Sigmoid colon (tissue), 7 donors: ENCODE data around the gene CHCHD5. TPM values are rescaled to one million over a fixed set of nuclear protein-coding genes. Genes with fewer than 3 reads are reported as not detected.

Experiments
- DNase-seq: peaks from one replicate; pipeline ENCODE4 v3.0.0-alpha.2; 2019
- H3K27ac ChIP-seq, 4 donors: fragments of 200-600 bp; sonication (generic); one replicate each; pipeline ENCODE4 v1.5.1; 2016 to 2019; ENCODE audit warnings: mild to moderate bottlenecking in 1 of 4
- H3K27me3 ChIP-seq, 3 donors: fragments of 200-600 bp; sonication (generic); one replicate each; pipeline ENCODE4 v1.5.1; 2019; ENCODE audit warnings: mild to moderate bottlenecking in 1 of 3
- H3K36me3 ChIP-seq, 4 donors: fragments of 200-600 bp; sonication (generic); one replicate each; pipeline ENCODE4 v1.5.1; 2016 to 2019
- H3K4me1 ChIP-seq, 4 donors: fragments of 200-600 bp; sonication (generic); one replicate each; pipeline ENCODE4 v1.5.1; 2017 to 2019
- H3K4me3 ChIP-seq, 4 donors: fragments of 200-600 bp; sonication (generic); one replicate each; pipeline ENCODE4 v1.5.1; 2017 to 2019; ENCODE audit warnings: mild to moderate bottlenecking in 2 of 4, moderate library complexity in 1 of 4
- H3K9me3 ChIP-seq, 4 donors: fragments of 200-600 bp in 3 of 4; sonication (generic) in 3 of 4; one replicate each; pipeline versions ENCODE4 v1.5.1 to v1.6.1; 2013 to 2019
- CTCF ChIP-seq, 4 experiments: fragments of 450-650 bp in 3 of 4; fragments of 200-600 bp in 1 of 4; IDR thresholded peaks; one replicate each; pipeline ENCODE4 v1.5.1; 2016 to 2019; ENCODE audit warnings: antibody characterized with exemption in 4 of 4, mild to moderate bottlenecking in 3 of 4, moderate library complexity in 2 of 4
- EP300 ChIP-seq, 4 donors: sonication (generic); formaldehyde crosslinking; IDR thresholded peaks; one replicate each; pipeline ENCODE4 v1.6.1; 2017; ENCODE audit warnings: antibody characterized with exemption in 4 of 4
- POLR2A ChIP-seq, 2 donors: fragments of 450-650 bp; IDR thresholded peaks; one replicate each; pipeline ENCODE4 v1.6.1; 2016; ENCODE audit warnings: antibody characterized with exemption in 2 of 2, mild to moderate bottlenecking in 2 of 2, moderate library complexity in 2 of 2
- POLR2AphosphoS5 ChIP-seq, 4 donors: sonication (generic); formaldehyde crosslinking; IDR thresholded peaks; one replicate each; pipeline ENCODE4 v1.6.1; 2017; ENCODE audit warnings: antibody characterized with exemption in 4 of 4
- WGBS, 2 donors: extraction: QIAGEN DNeasy Blood & Tissue Kit; methylation state at CpG; one replicate each; pipeline ENCODE4 v1.1.7; 2013; 5-methylcytosine and 5-hydroxymethylcytosine counted together
- intact Hi-C: fragments of 100-400 bp; cut with DNase I; formaldehyde crosslinking; loops from one replicate; pipeline ENCODE4 v1.15.1; 2023
- polyA plus RNA-seq, 3 donors: library from polyadenylated mRNA; stranded (reverse); fragments of 200-250 nt; gene quantifications; one replicate each; pipeline ENCODE4 v1.2.3, GENCODE V29; 2013
- total RNA-seq, 4 donors: library from RNA; depleted of rRNA; stranded (reverse); fragments of >200 nt; gene quantifications; one replicate each; pipeline ENCODE4 v1.1.0, GENCODE V29; 2016
- donor health status: healthy with polysubstance abuse.
- donor health status: Bipolar disorder and iron deficiency.
- donor health status: healthy.

The CHCHD5 gene
- total and polyA plus RNA-seq, 7 donors = 13.8 to 62.5 (median 36.4) TPM

GRCh38 chr2:112579241-112579640, 5.2 kb upstream of the CHCHD5 start:
- Histone ChIP-seq H3K4me1 (peaks cover 0 to 15% (median 3%) of the 10 kb centered on the region in 4 donors), H3K27me3 (no peaks in the 10 kb centered on the region), H3K27ac (no peak overlapping the region), H3K9me3 (no peaks in the 10 kb centered on the region), H3K4me3 (no peak overlapping the region), H3K36me3 (peaks cover 0 to 27% (median 5%) of the 10 kb centered on the region in 4 donors)
- intact Hi-C loops = no loop called here
- TF ChIP-seq CTCF (IDR thresholded peaks at IDR 0.05) (no peak), POLR2AphosphoS5 (IDR thresholded peaks at IDR 0.05) (no peak), EP300 (IDR thresholded peaks at IDR 0.05) (no peak), POLR2A (IDR thresholded peaks at IDR 0.05) (no peak)
- DNase-seq = no peak

- Histone ChIP-seq H3K36me3 (peaks cover 0 to 18% (median 1%) of the 10 kb centered on the region in 4 donors), H3K4me3 (no peak overlapping the region), H3K9me3 (no peaks in the 10 kb centered on the region), H3K27me3 (no peaks in the 10 kb centered on the region), H3K4me1 (peaks cover 0 to 20% (median 7%) of the 10 kb centered on the region in 4 donors), H3K27ac (no peak overlapping the region)
- DNase-seq = no peak
- TF ChIP-seq CTCF (IDR thresholded peaks at IDR 0.05) (no peak), POLR2A (IDR thresholded peaks at IDR 0.05) (no peak), POLR2AphosphoS5 (IDR thresholded peaks at IDR 0.05) (no peak), EP300 (IDR thresholded peaks at IDR 0.05) (no peak)
- 93 to 95% methylated on average over 7 of the region's 7 CpGs for WGBS, 2 donors
- intact Hi-C loops = loop anchor here (5.0 kb wide), 2 partner anchors 323 to 523 kb away; partner anchors contain the start of genes TMEM87B and ZC3H8
These were observed 4.3 kb upstream of the CHCHD5 start for GRCh38 chr2:112580084-112580483.

GRCh38 chr2:112582314-112582746, 2.1 kb upstream of the CHCHD5 start:
- no peak overlapping the region for H3K4me3 ChIP-seq
- no peak for DNase-seq
- H3K36me3 ChIP-seq = peaks cover 0 to 14% (median 0%) of the 10 kb centered on the region in 4 donors
- H3K27ac ChIP-seq = no peak overlapping the region
- WGBS, 2 donors = 38 to 47% methylated on average over 10 of the region's 10 CpGs
- H3K9me3 ChIP-seq = no peaks in the 10 kb centered on the region
- no peaks in the 10 kb centered on the region for H3K27me3 ChIP-seq
- intact Hi-C loops = loop anchor here (5.0 kb wide), 2 partner anchors 325 to 525 kb away; partner anchors contain the start of genes TMEM87B and ZC3H8
- TF ChIP-seq POLR2A (IDR thresholded peaks at IDR 0.05) (no peak), CTCF (IDR thresholded peaks at IDR 0.05) (peak in 3 of 4 experiments; percentile 33 to 72 (median 52))
- peaks cover 0 to 25% (median 18%) of the 10 kb centered on the region in 4 donors for H3K4me1 ChIP-seq

- Histone ChIP-seq H3K36me3 (peaks cover 0 to 21% (median 0%) of the 10 kb centered on the region in 4 donors), H3K27me3 (no peaks in the 10 kb centered on the region), H3K4me3 (peak overlapping the region; percentile 62 to 69 (median 66)), H3K9me3 (no peaks in the 10 kb centered on the region), H3K27ac (peak overlapping the region; percentile 85 to 94 (median 93)), H3K4me1 (peaks cover 0 to 25% (median 18%) of the 10 kb centered on the region in 4 donors)
- no peak for DNase-seq
- no peak for TF ChIP-seq POLR2AphosphoS5 (IDR thresholded peaks at IDR 0.05)
- TF ChIP-seq POLR2A (IDR thresholded peaks at IDR 0.05) = no peak
- TF ChIP-seq EP300 (IDR thresholded peaks at IDR 0.05) = no peak
- no peak for TF ChIP-seq CTCF (IDR thresholded peaks at IDR 0.05)
- intact Hi-C loops = loop anchor here (1.0 to 5.0 kb wide), 5 partner anchors 41 to 526 kb away; partner anchors contain the start of genes POLR1B, SLC20A1, TMEM87B and TTL
- WGBS, 2 donors = 48 to 52% methylated on average over 19 of the region's 19 CpGs
These were observed 794 bp upstream of the CHCHD5 start for GRCh38 chr2:112583497-112584133.
